ENCODE measurements around the gene EPHB2. TPM values are rescaled to one million over a fixed set of nuclear protein-coding genes. Genes with fewer than 3 reads are reported as not detected.

The EPHB2 gene
- total and polyA plus RNA-seq, 9 donors, result 2.5 to 55.1 (median 15.1) TPM

- Histone ChIP-seq H3K9me3 (no peaks in the 10 kb centered on the region), H3K36me3 (no peaks in the 10 kb centered on the region), H3K4me1 (ENCODE audit: insufficient read depth) (no peaks in the 10 kb centered on the region), H3K27me3 (no peaks in the 10 kb centered on the region), H3K4me3 (no peak overlapping the region), H3K27ac (no peak overlapping the region)
- intact Hi-C loops (cut with DNase I), result no loop called here
- TF ChIP-seq, protein P1, sequence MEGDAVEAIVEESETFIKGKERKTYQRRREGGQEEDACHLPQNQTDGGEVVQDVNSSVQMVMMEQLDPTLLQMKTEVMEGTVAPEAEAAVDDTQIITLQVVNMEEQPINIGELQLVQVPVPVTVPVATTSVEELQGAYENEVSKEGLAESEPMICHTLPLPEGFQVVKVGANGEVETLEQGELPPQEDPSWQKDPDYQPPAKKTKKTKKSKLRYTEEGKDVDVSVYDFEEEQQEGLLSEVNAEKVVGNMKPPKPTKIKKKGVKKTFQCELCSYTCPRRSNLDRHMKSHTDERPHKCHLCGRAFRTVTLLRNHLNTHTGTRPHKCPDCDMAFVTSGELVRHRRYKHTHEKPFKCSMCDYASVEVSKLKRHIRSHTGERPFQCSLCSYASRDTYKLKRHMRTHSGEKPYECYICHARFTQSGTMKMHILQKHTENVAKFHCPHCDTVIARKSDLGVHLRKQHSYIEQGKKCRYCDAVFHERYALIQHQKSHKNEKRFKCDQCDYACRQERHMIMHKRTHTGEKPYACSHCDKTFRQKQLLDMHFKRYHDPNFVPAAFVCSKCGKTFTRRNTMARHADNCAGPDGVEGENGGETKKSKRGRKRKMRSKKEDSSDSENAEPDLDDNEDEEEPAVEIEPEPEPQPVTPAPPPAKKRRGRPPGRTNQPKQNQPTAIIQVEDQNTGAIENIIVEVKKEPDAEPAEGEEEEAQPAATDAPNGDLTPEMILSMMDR (IDR thresholded peaks at IDR 0.05), result no peak
- TF ChIP-seq EP300 (IDR thresholded peaks at IDR 0.05), result no peak
- no peak for TF ChIP-seq POLR2A (IDR thresholded peaks at IDR 0.05)
- no peak for DNase-seq
- WGBS, 3 donors, result 77 to 85% (median 82%) methylated on average over 5 of the region's 5 CpGs
Observed at GRCh38 chr1:22836850-22837249, 126.2 kb downstream of the EPHB2 start.

DNA sequence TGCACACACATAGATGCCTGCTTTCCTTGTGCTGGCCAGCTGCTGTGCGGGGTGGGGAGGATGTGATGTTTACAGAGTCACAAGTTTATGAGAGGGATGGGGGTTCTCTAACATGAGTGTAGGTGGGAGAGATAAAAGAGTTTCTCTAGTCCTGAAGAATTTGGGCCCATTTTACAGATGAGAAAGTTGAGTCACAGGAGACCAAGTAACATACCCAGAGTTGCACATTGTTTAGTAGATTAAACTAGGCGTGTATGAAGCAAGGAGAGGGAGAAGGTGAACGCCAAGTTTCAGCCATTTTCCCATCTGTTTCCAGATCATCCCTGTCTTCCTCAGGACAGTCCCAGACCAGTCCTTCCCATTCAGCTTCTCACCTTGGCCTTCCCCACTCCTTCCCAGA lies 126.7 kb downstream of the EPHB2 start:
- TF ChIP-seq EP300 (IDR thresholded peaks at IDR 0.05), result no peak
- TF ChIP-seq, protein P1 (IDR thresholded peaks at IDR 0.05), result no peak
- no peak for TF ChIP-seq POLR2A (IDR thresholded peaks at IDR 0.05)

GRCh38 chr1:22838965-22839364 lies 128.3 kb downstream of the EPHB2 start:
- no peaks in the 10 kb centered on the region for H3K36me3 ChIP-seq
- H3K27ac ChIP-seq, result no peak overlapping the region
- TF ChIP-seq, protein P1 (IDR thresholded peaks at IDR 0.05), result no peak
- TF ChIP-seq EP300 (IDR thresholded peaks at IDR 0.05), result no peak
- no peak for TF ChIP-seq POLR2A (IDR thresholded peaks at IDR 0.05)
- no peak overlapping the region for H3K4me3 ChIP-seq
- 42 to 51% (median 47%) methylated on average over 5 of the region's 5 CpGs for WGBS, 3 donors
- H3K4me1 ChIP-seq (ENCODE audit: insufficient read depth), result no peaks in the 10 kb centered on the region
- no peaks in the 10 kb centered on the region for H3K27me3 ChIP-seq
- intact Hi-C loops (cut with DNase I), result no loop called here
- no peak for DNase-seq
- H3K9me3 ChIP-seq, result no peaks in the 10 kb centered on the region

More for the DNA sequence above, 126.7 kb downstream of the EPHB2 start:
- H3K4me3 ChIP-seq, result no peak overlapping the region
- H3K27me3 ChIP-seq, result no peaks in the 10 kb centered on the region
- no peak for DNase-seq
- no peaks in the 10 kb centered on the region for H3K36me3 ChIP-seq
- WGBS, 3 donors, result 90 to 95% (median 94%) methylated on average over 3 of the region's 3 CpGs
- intact Hi-C loops (cut with DNase I), result no loop called here
- no peak overlapping the region for H3K27ac ChIP-seq
- no peaks in the 10 kb centered on the region for H3K4me1 ChIP-seq (ENCODE audit: insufficient read depth)
- no peaks in the 10 kb centered on the region for H3K9me3 ChIP-seq

DNA sequence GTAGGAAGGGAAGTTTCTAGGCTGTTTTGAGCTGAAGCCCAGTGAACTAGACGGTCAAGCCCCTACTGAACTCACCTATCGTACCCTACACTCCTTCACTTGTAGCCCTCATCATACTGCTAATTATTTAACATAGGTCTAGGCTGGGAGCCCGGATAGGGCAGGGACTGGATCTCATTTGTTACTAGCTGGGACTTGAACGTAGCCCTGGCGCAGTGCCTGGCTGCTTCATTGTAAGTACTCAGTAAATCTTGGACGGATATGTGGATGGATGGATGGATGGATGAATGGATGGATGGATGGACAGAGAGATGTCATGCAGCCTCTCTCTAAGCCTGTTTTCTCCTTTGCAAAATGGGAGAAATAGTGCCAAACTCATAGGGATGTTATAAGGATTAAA lies 129.2 kb downstream of the EPHB2 start:
- intact Hi-C loops (cut with DNase I), result no loop called here
- Histone ChIP-seq H3K36me3 (no peaks in the 10 kb centered on the region), H3K4me3 (no peak overlapping the region), H3K9me3 (no peaks in the 10 kb centered on the region), H3K4me1 (ENCODE audit: insufficient read depth) (no peaks in the 10 kb centered on the region), H3K27me3 (no peaks in the 10 kb centered on the region), H3K27ac (no peak overlapping the region)
- no peak for TF ChIP-seq EP300 (IDR thresholded peaks at IDR 0.05)
- TF ChIP-seq POLR2A (IDR thresholded peaks at IDR 0.05), result no peak
- TF ChIP-seq, protein P1 (IDR thresholded peaks at IDR 0.05), result no peak
- WGBS, 3 donors, result 90 to 95% (median 92%) methylated on average over 6 of the region's 6 CpGs
- DNase-seq, result no peak
